PC-3 (cell line): ENCODE results near the gene KLHL11. TPM values are rescaled to one million over a fixed set of nuclear protein-coding genes. Genes with fewer than 3 reads are reported as not detected.
A peak's percentile ranks its signal among the peaks of the same experiment; 100 is the strongest.

ENCODE experiments used
- ATAC-seq: fragments of 200-7000 bp; cut with Tn5 transposase; 2 replicates; pipeline ENCODE4 v1.9.1; 2020; ENCODE audit warnings: mild to moderate bottlenecking, moderate library complexity
- BruUV-seq: library from RNA; stranded (reverse); fragments of 400-500 nt; replicated peaks from 2 replicates; lab custom pipeline; 2021; lab: Mats Ljungman, UMichigan
- CTCF ChIA-PET: fragments of 300-600 bp; sonication (Branson Sonifier 250); formaldehyde crosslinking; loops from one replicate; lab custom pipeline; 2022; ENCODE audit warnings: antibody characterized with exemption; lab: Charles Lee
- POLR2A ChIA-PET: fragments of 300-600 bp; sonication (Branson Sonifier 250); formaldehyde crosslinking; loops from one replicate; lab custom pipeline; 2022; ENCODE audit warnings: antibody characterized with exemption; ENCODE audit not compliant: unreplicated experiment; lab: Charles Lee
- DNase-seq: peaks from one replicate; pipeline ENCODE4 v3.0.0-alpha.2; 2015
- H2AFZ ChIP-seq: fragments of 300-600 bp; sonication (generic); 2 replicates; pipeline ENCODE4 v1.6.0; 2016; ENCODE audit warnings: antibody characterized with exemption, low read length
- H3F3A ChIP-seq: fragments of 300-600 bp; sonication (generic); one replicate; pipeline ENCODE4 v1.6.0; 2017; ENCODE audit warnings: antibody characterized with exemption, low read length, control low read depth, mild to moderate bottlenecking; ENCODE audit not compliant: unreplicated experiment
- H3K27ac ChIP-seq: fragments of 300-600 bp; sonication (generic); 2 replicates; pipeline ENCODE4 v1.5.1; 2016; ENCODE audit warnings: mild to moderate bottlenecking, low read length
- H3K27me3 ChIP-seq: fragments of 300-600 bp; sonication (generic); 2 replicates; pipeline ENCODE4 v1.6.1; 2016; ENCODE audit warnings: low read length, mixed read lengths
- H3K36me3 ChIP-seq: fragments of 300-600 bp; sonication (generic); 2 replicates; pipeline ENCODE4 v1.6.1; 2016; ENCODE audit warnings: low read depth, mixed run types, low read length, mixed read lengths
- H3K4me1 ChIP-seq: fragments of 300-600 bp; sonication (generic); 2 replicates; pipeline ENCODE4 v1.5.1; 2016; ENCODE audit warnings: low read length; ENCODE audit not compliant: insufficient read depth
- H3K4me2 ChIP-seq: fragments of 300-600 bp; sonication (generic); 2 replicates; pipeline ENCODE4 v1.6.0; 2016; ENCODE audit warnings: low read length
- H3K4me3 ChIP-seq: fragments of 300-600 bp; sonication (generic); 2 replicates; pipeline ENCODE4 v1.5.1; 2016; ENCODE audit warnings: mild to moderate bottlenecking, low read length, mixed read lengths
- H3K79me2 ChIP-seq: fragments of 300-600 bp; sonication (generic); 2 replicates; pipeline ENCODE4 v1.6.1; 2017; ENCODE audit warnings: low read length, mixed read lengths
- H3K9ac ChIP-seq: fragments of 300-600 bp; sonication (generic); 2 replicates; pipeline ENCODE4 v1.6.0; 2016; ENCODE audit warnings: mild to moderate bottlenecking, low read length
- H3K9me2 ChIP-seq: fragments of 300-600 bp; sonication (generic); replicated peaks from 2 replicates; pipeline ENCODE4 v1.6.1; 2016; ENCODE audit warnings: mixed run types, low read length, mixed read lengths
- H3K9me3 ChIP-seq: fragments of 300-600 bp; sonication (generic); 2 replicates; pipeline ENCODE4 v1.6.1; 2016; ENCODE audit warnings: low read length, mixed read lengths
- H4K20me1 ChIP-seq: fragments of 300-600 bp; sonication (generic); 2 replicates; pipeline ENCODE4 v1.6.1; 2016; ENCODE audit warnings: low read length, mixed read lengths
- CTCF ChIP-seq: fragments of 300-600 bp; sonication (generic); conservative IDR thresholded peaks from 2 replicates; pipeline ENCODE4 v1.5.1; 2017; ENCODE audit warnings: antibody characterized with exemption, low read depth, mild to moderate bottlenecking, low read length
- EZH2 ChIP-seq: fragments of 300-600 bp; sonication (generic); IDR thresholded peaks from one replicate; pipeline ENCODE4 v1.6.1; 2017; ENCODE audit warnings: antibody characterized with exemption, mild to moderate bottlenecking, low read length; ENCODE audit not compliant: unreplicated experiment
- EZH2phosphoT487 ChIP-seq: fragments of 300-600 bp; sonication (generic); IDR thresholded peaks from 2 replicates; pipeline ENCODE4 v1.6.1; 2018; ENCODE audit warnings: mild to moderate bottlenecking, antibody characterized with exemption, low read length, borderline replicate concordance
- intact Hi-C: fragments of 100-400 bp; cut with micrococcal nuclease; formaldehyde crosslinking; loops from 2 replicates; pipeline ENCODE4 v1.9.0; 2023
- total RNA-seq: library from RNA; depleted of rRNA; stranded (reverse); fragments of >200 nt; gene quantifications from 2 replicates; pipeline ENCODE4 v1.2.3, GENCODE V29; 2014

Gene KLHL11
- total RNA-seq, 1 experiment from 2014 or later = 19.9 TPM

- H3F3A ChIP-seq = no peaks in the 10 kb centered on the region
- no peaks in the 10 kb centered on the region for H3K36me3 ChIP-seq
- H3K9me2 ChIP-seq = no peaks in the 10 kb centered on the region
- H3K4me3 ChIP-seq = peak overlapping the region; percentile 85
- TF ChIP-seq EZH2 = no peak
- no peak for TF ChIP-seq EZH2phosphoT487
- TF ChIP-seq CTCF = no peak
- peak overlapping the region; percentile 99 for H3K4me2 ChIP-seq
- ATAC-seq (no peak), DNase-seq (no peak)
- H3K4me1 ChIP-seq = peaks cover 27% of the 10 kb centered on the region
- H3K9ac ChIP-seq = no peak overlapping the region
- no peak overlapping the region for H2AFZ ChIP-seq
- H3K27ac ChIP-seq = no peak overlapping the region
- H3K79me2 ChIP-seq = peaks cover 43% of the 10 kb centered on the region
- H3K9me3 ChIP-seq = no peaks in the 10 kb centered on the region
- no peaks in the 10 kb centered on the region for H3K27me3 ChIP-seq
- H4K20me1 ChIP-seq = no peaks in the 10 kb centered on the region
- ChIA-PET CTCF (no interaction called here), POLR2A (no interaction called here)
- BruUV-seq = no TSS peak
- intact Hi-C loops = no loop called here
These were observed 51.0 kb downstream of the KLHL11 start for GRCh38 chr17:41814195-41814594.

DNA sequence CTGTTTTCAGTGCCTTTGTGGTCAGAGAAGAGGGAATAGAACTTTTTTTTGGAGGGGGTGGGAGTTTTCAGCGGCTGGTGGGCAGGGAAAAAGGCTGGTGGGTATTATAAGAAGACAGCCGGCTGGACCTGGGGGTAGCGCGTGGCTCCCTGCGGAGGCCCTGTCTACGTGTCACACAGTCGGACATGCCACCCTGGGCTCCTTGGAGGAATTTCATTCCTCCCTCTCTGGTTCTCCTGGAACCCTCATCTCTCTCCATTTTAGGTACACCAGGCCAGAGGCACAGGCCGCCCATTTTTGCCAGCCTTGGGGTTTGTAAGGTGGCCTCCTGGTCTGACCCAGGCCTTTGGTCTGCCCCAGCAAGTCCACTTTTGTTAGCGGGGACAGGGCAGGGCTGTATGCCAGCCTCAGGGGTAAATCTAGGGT is 51.5 kb downstream of the KLHL11 start:
- BruUV-seq = TSS peak; percentile 55
- Histone ChIP-seq H3K4me1 (peaks cover 27% of the 10 kb centered on the region), H3K4me3 (peak overlapping the region; percentile 85), H3K4me2 (peak overlapping the region; percentile 99), H3F3A (no peaks in the 10 kb centered on the region), H3K9me2 (no peaks in the 10 kb centered on the region), H3K27me3 (no peaks in the 10 kb centered on the region), H2AFZ (no peak overlapping the region), H3K79me2 (peaks cover 46% of the 10 kb centered on the region), H4K20me1 (no peaks in the 10 kb centered on the region), H3K36me3 (no peaks in the 10 kb centered on the region), H3K27ac (no peak overlapping the region), H3K9me3 (no peaks in the 10 kb centered on the region), H3K9ac (peak overlapping the region; percentile 83)
- CTCF ChIA-PET = no interaction called here
- POLR2A ChIA-PET = no interaction called here
- no peak for TF ChIP-seq EZH2phosphoT487
- TF ChIP-seq EZH2 = no peak
- TF ChIP-seq CTCF = no peak
- DNase-seq (no peak), ATAC-seq (no peak)
- intact Hi-C loops = no loop called here

- POLR2A ChIA-PET = no interaction called here
- Histone ChIP-seq H3K27me3 (no peaks in the 10 kb centered on the region), H3F3A (no peaks in the 10 kb centered on the region), H3K36me3 (no peaks in the 10 kb centered on the region), H3K4me1 (peaks cover 27% of the 10 kb centered on the region), H3K27ac (peak overlapping the region; percentile 65), H3K9me3 (no peaks in the 10 kb centered on the region), H3K9me2 (no peaks in the 10 kb centered on the region), H3K4me2 (peak overlapping the region; percentile 99), H3K4me3 (peak overlapping the region; percentile 85), H4K20me1 (no peaks in the 10 kb centered on the region), H3K79me2 (peaks cover 49% of the 10 kb centered on the region), H2AFZ (peak overlapping the region; percentile 88), H3K9ac (peak overlapping the region; percentile 83)
- intact Hi-C loops = no loop called here
- BruUV-seq = no TSS peak
- CTCF ChIA-PET = no interaction called here
- TF ChIP-seq EZH2 (no peak), CTCF (no peak), EZH2phosphoT487 (no peak)
- ATAC-seq (no peak), DNase-seq (no peak)
These were observed 52.0 kb downstream of the KLHL11 start for GRCh38 chr17:41813152-41813680.
